Left renal pelvis (tissue), 4 donors: ENCODE results near the gene CD46. TPM values are rescaled to one million over a fixed set of nuclear protein-coding genes. Genes with fewer than 3 reads are reported as not detected.
A peak's percentile ranks its signal among the peaks of the same experiment; 100 is the strongest.

ENCODE experiments used
- DNase-seq, 4 donors: peaks; one replicate each; pipeline ENCODE4 v3.0.0-alpha.2; 2013; ENCODE audit warnings: low read depth in 4 of 4, low spot score in 3 of 4
- polyA plus RNA-seq, 4 donors: library from polyadenylated mRNA; unstranded; fragments of 120-200 nt; gene quantifications; one replicate each; pipeline ENCODE4 v1.2.1, GENCODE V29; 2013; ENCODE audit not compliant: insufficient read length in 4 of 4

The CD46 gene
- polyA plus RNA-seq, 4 donors = 122 to 401 (median 331) TPM

GRCh38 chr1:207812778-207813511 is 61.1 kb downstream of the CD46 start:
- DNase-seq = no peak

GRCh38 chr1:207813512-207813881 is 61.6 kb downstream of the CD46 start:
- no peak for DNase-seq

GRCh38 chr1:207813946-207814345 is 62.1 kb downstream of the CD46 start:
- no peak for DNase-seq

- DNase-seq = no peak
These were observed 62.6 kb downstream of the CD46 start for GRCh38 chr1:207814469-207814868.

- DNase-seq = no peak
These were observed 63.6 kb downstream of the CD46 start for GRCh38 chr1:207815466-207815865.

- DNase-seq = no peak
These were observed 64.0 kb downstream of the CD46 start for GRCh38 chr1:207815913-207816291.

- no peak for DNase-seq
These were observed 65.3 kb downstream of the CD46 start for GRCh38 chr1:207817166-207817565.

GRCh38 chr1:207817778-207818751 is 66.2 kb downstream of the CD46 start:
- DNase-seq = no peak

GRCh38 chr1:207818971-207819451 is 67.2 kb downstream of the CD46 start:
- DNase-seq = no peak

- DNase-seq = no peak
These were observed 69.0 kb downstream of the CD46 start for GRCh38 chr1:207820568-207821463.

GRCh38 chr1:207821464-207822045 is 69.7 kb downstream of the CD46 start:
- DNase-seq = no peak

- no peak for DNase-seq
These were observed 70.3 kb downstream of the CD46 start for GRCh38 chr1:207822124-207822601.

GRCh38 chr1:207822602-207823451 is 71.0 kb downstream of the CD46 start:
- no peak for DNase-seq

GRCh38 chr1:207823531-207823879 is 71.7 kb downstream of the CD46 start:
- no peak for DNase-seq

GRCh38 chr1:207823880-207824566 is 72.2 kb downstream of the CD46 start:
- DNase-seq = peak; percentile 66 to 88 (median 74)

- DNase-seq = no peak
These were observed 73.0 kb downstream of the CD46 start for GRCh38 chr1:207824691-207825408.

GRCh38 chr1:207825409-207825695 is 73.5 kb downstream of the CD46 start:
- DNase-seq = no peak
